A673 (cell line): ENCODE measurements around the gene GLT1D1.

Source experiments
- EZH2 ChIP-seq: fragments of 200-600 bp; sonication (generic); IDR thresholded peaks from 2 replicates; pipeline ENCODE4 v1.6.1; 2017; ENCODE audit warnings: borderline replicate concordance, low read depth, mild to moderate bottlenecking, mixed read lengths, antibody characterized with exemption, low read length; ENCODE audit not compliant: poor library complexity, severe bottlenecking
- TF ChIP-seq, protein P1 (sequence below): fragments of 300-800, 200-600 bp; sonication (generic); conservative IDR thresholded peaks from 2 replicates; pipeline ENCODE4 v1.5.1; 2017; ENCODE audit warnings: low read depth, mild to moderate bottlenecking, antibody characterized with exemption, low read length, moderate library complexity, mixed read lengths

DNA sequence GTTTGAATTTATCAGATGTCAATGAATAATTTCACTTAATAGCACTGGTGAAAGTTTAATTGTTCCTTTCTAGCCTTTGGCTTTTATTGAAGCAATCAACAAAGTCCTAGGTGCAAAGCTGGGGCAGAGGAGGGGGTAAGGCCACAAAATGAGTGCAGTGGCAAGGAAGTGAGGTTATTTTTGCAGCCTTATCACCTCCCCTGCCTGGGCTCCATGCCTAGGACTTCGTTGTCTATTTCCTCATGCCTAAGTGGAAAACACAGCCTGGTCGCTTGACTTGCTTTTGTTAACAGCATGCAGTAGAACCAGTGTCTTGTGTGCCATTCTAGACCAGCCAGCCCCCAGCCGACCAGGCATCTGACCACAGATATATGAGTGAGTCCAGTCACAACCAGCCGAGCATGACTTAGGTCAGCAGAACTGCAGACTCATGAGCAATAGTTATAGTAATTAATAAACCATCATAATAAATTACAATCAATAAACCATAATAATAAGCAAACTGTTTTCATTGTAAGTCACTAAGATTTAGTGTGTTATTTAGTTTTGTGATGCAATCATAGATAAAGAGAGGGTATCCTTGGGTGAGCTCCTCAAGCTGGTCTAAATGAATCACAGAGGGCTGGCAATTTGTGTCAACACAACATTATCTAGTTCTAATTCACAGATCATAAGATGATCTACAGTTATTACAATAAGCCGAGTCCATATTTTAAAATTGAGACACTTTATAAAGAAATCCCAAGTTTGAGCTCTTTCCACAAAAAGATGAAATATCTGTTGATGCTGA lies 156.8 kb downstream of the GLT1D1 start:
- TF ChIP-seq, protein P1, sequence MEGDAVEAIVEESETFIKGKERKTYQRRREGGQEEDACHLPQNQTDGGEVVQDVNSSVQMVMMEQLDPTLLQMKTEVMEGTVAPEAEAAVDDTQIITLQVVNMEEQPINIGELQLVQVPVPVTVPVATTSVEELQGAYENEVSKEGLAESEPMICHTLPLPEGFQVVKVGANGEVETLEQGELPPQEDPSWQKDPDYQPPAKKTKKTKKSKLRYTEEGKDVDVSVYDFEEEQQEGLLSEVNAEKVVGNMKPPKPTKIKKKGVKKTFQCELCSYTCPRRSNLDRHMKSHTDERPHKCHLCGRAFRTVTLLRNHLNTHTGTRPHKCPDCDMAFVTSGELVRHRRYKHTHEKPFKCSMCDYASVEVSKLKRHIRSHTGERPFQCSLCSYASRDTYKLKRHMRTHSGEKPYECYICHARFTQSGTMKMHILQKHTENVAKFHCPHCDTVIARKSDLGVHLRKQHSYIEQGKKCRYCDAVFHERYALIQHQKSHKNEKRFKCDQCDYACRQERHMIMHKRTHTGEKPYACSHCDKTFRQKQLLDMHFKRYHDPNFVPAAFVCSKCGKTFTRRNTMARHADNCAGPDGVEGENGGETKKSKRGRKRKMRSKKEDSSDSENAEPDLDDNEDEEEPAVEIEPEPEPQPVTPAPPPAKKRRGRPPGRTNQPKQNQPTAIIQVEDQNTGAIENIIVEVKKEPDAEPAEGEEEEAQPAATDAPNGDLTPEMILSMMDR = no peak
- no peak for TF ChIP-seq EZH2
